ENCODE measurements around the gene CD38.
"Not testable (repeated sequence)": the region's sequence is repeated elsewhere in the genome, so short reads cannot be mapped to it uniquely, and the experiment has no call there.

CD38 gene

GRCh38 chr4:15832523-15833451, 54.7 kb downstream of the CD38 start:
- Histone ChIP-seq H3K27me3 (replicated peaks; ENCODE audit: control insufficient read depth, insufficient read depth, low read length) (no peaks in the 10 kb centered on the region), H3K36me3 (ENCODE audit: control insufficient read depth, insufficient read depth, low read length) (no peaks in the 10 kb centered on the region)

GRCh38 chr4:15833801-15834200, 55.7 kb downstream of the CD38 start:
- no peaks in the 10 kb centered on the region for H3K36me3 ChIP-seq (ENCODE audit: control insufficient read depth, insufficient read depth, low read length)
- DNase-seq (ENCODE audit: extremely low read depth, insufficient read length), result no peak
- TF ChIP-seq CTCF (IDR thresholded peaks at IDR 0.05; ENCODE audit: insufficient read depth, low read length, poor library complexity, severe bottlenecking), result no peak
- no peaks in the 10 kb centered on the region for H3K27me3 ChIP-seq (replicated peaks; ENCODE audit: control insufficient read depth, insufficient read depth, low read length)
- no peak overlapping the region for H3K4me3 ChIP-seq (replicated peaks; ENCODE audit: low read depth, low read length)

More at GRCh38 chr4:15832523-15833451, 54.7 kb downstream of the CD38 start:
- TF ChIP-seq CTCF (IDR thresholded peaks at IDR 0.05; ENCODE audit: insufficient read depth, low read length, poor library complexity, severe bottlenecking), result no peak
- no peak for DNase-seq (ENCODE audit: extremely low read depth, insufficient read length)
- no peak overlapping the region for H3K4me3 ChIP-seq (replicated peaks; ENCODE audit: low read depth, low read length)

GRCh38 chr4:15836362-15836761, 58.2 kb downstream of the CD38 start:
- DNase-seq (ENCODE audit: extremely low read depth, insufficient read length), result no peak
- no peak for TF ChIP-seq CTCF (IDR thresholded peaks at IDR 0.05; ENCODE audit: insufficient read depth, low read length, poor library complexity, severe bottlenecking)
- Histone ChIP-seq H3K4me3 (replicated peaks; ENCODE audit: low read depth, low read length) (no peak overlapping the region), H3K27me3 (replicated peaks; ENCODE audit: control insufficient read depth, insufficient read depth, low read length) (no peaks in the 10 kb centered on the region), H3K36me3 (ENCODE audit: control insufficient read depth, insufficient read depth, low read length) (no peaks in the 10 kb centered on the region)

- H3K36me3 ChIP-seq (ENCODE audit: control insufficient read depth, insufficient read depth, low read length), result no peaks in the 10 kb centered on the region
- TF ChIP-seq CTCF (IDR thresholded peaks at IDR 0.05; ENCODE audit: insufficient read depth, low read length, poor library complexity, severe bottlenecking), result no peak
These were observed 59.5 kb downstream of the CD38 start for GRCh38 chr4:15837591-15837990.

GRCh38 chr4:15841194-15841730, 63.1 kb downstream of the CD38 start:
- not testable (repeated sequence) for H3K4me3 ChIP-seq (replicated peaks; ENCODE audit: low read depth, low read length); DNase-seq (ENCODE audit: extremely low read depth, insufficient read length); H3K36me3 ChIP-seq (ENCODE audit: control insufficient read depth, insufficient read depth, low read length); H3K27me3 ChIP-seq (replicated peaks; ENCODE audit: control insufficient read depth, insufficient read depth, low read length)

More at GRCh38 chr4:15837591-15837990, 59.5 kb downstream of the CD38 start:
- Histone ChIP-seq H3K4me3 (replicated peaks; ENCODE audit: low read depth, low read length) (no peak overlapping the region), H3K27me3 (replicated peaks; ENCODE audit: control insufficient read depth, insufficient read depth, low read length) (no peaks in the 10 kb centered on the region)
- DNase-seq (ENCODE audit: extremely low read depth, insufficient read length), result no peak

GRCh38 chr4:15847746-15848145, 69.6 kb downstream of the CD38 start:
- H3K36me3 ChIP-seq (ENCODE audit: control insufficient read depth, insufficient read depth, low read length), result no peaks in the 10 kb centered on the region
- no peaks in the 10 kb centered on the region for H3K27me3 ChIP-seq (replicated peaks; ENCODE audit: control insufficient read depth, insufficient read depth, low read length)
- no peak overlapping the region for H3K4me3 ChIP-seq (replicated peaks; ENCODE audit: low read depth, low read length)
- TF ChIP-seq CTCF (IDR thresholded peaks at IDR 0.05; ENCODE audit: insufficient read depth, low read length, poor library complexity, severe bottlenecking), result no peak
- no peak for DNase-seq (ENCODE audit: extremely low read depth, insufficient read length)
